K562 (cell line): ENCODE results near the gene MAGI2. TPM values are rescaled to one million over a fixed set of nuclear protein-coding genes. Genes with fewer than 3 reads are reported as not detected.
A peak's percentile ranks its signal among the peaks of the same experiment; 100 is the strongest.

ENCODE experiments used
- ATAC-seq: fragments of 200-7000 bp; cut with Tn5 transposase; 3 replicates; pipeline ENCODE4 v1.9.1; 2020; ENCODE audit warnings: moderate library complexity
- BruUV-seq: library from RNA; stranded (reverse); fragments of 400-500 nt; replicated peaks from 2 replicates; lab custom pipeline; 2021; lab: Mats Ljungman, UMichigan
- CTCF ChIA-PET: fragments of 300-600 bp; formaldehyde crosslinking; extraction: SDS; loops from one replicate; lab custom pipeline; 2021; ENCODE audit warnings: low intra/inter-chr PET ratio; lab: Yijun Ruan, JAX
- POLR2A ChIA-PET: fragments of 300-600, 350-650 bp; sonication (Branson Sonifier 250); formaldehyde crosslinking; extraction: SDS; loops from one replicate; lab custom pipeline; 2021; ENCODE audit warnings: antibody characterized with exemption, inconsistent platforms; lab: Yijun Ruan, JAX
- DNase-seq, 4 experiments: peaks; one replicate each; pipeline versions ENCODE4 v3.0.0 to v3.0.0-alpha.2; 2011 to 2018; ENCODE audit warnings: low spot score in 3 of 4, mixed read lengths in 3 of 4; ENCODE audit errors: extremely low read depth in 1 of 4
- FAIRE-seq: peaks from 2 replicates; lab custom pipeline; 2011; peaks lifted over from hg19 to GRCh38; lab: Jason Lieb, UNC
- H2AFZ ChIP-seq: 2 replicates; pipeline ENCODE4 v1.6.0; 2011; ENCODE audit warnings: low read depth, low read length, control low read depth, inconsistent platforms
- H3K27ac ChIP-seq: fragments of 200-600 bp; 3 replicates; pipeline ENCODE4 v1.8.0; 2011; ENCODE audit warnings: low read depth, mild to moderate bottlenecking, control low read depth, inconsistent platforms, low read length, moderate library complexity, mixed read lengths; ENCODE audit errors: extremely low read depth
- H3K27me3 ChIP-seq, 2 experiments: fragments of 300-600 bp in 1 of 2; 2 replicates in 1 of 2; 3 replicates in 1 of 2; pipeline versions ENCODE4 v1.6.0 to v1.8.0; 2011; ENCODE audit warnings: inconsistent platforms in 2 of 2, low read length in 2 of 2, mild to moderate bottlenecking in 1 of 2, mixed read lengths in 1 of 2, moderate library complexity in 1 of 2; ENCODE audit not compliant: control insufficient read depth in 2 of 2, insufficient read depth in 2 of 2
- H3K36me3 ChIP-seq: fragments of 300-600 bp; 3 replicates; pipeline ENCODE4 v1.8.0; 2011; ENCODE audit warnings: mild to moderate bottlenecking, low read length, inconsistent platforms; ENCODE audit not compliant: control insufficient read depth, insufficient read depth
- H3K4me1 ChIP-seq, 2 experiments: fragments of 200-600 bp in 1 of 2; replicated peaks in 1 of 2; 2 replicates in 1 of 2; 3 replicates in 1 of 2; pipeline versions ENCODE4 v1.5.1 to v1.8.0; 2011; ENCODE audit warnings: inconsistent platforms in 2 of 2, low read length in 2 of 2, mild to moderate bottlenecking in 1 of 2, mixed read lengths in 1 of 2, moderate library complexity in 1 of 2; ENCODE audit not compliant: control insufficient read depth in 2 of 2, insufficient read depth in 2 of 2
- H3K4me2 ChIP-seq: 2 replicates; pipeline ENCODE4 v1.6.1; 2011; ENCODE audit warnings: low read length, control low read depth, inconsistent platforms, mixed read lengths; ENCODE audit not compliant: insufficient read depth
- H3K4me3 ChIP-seq: fragments of 200-600 bp; sonication (generic), shearing (Covaris generic); 2 replicates; pipeline ENCODE4 v1.5.1; 2016; ENCODE audit warnings: control low read depth, inconsistent platforms
- H3K79me2 ChIP-seq: fragments of 200-600 bp; 3 replicates; pipeline ENCODE4 v1.8.0; 2011; ENCODE audit warnings: low read length, inconsistent platforms; ENCODE audit not compliant: control insufficient read depth, insufficient read depth
- H3K9ac ChIP-seq, 2 experiments: 2 replicates each; pipeline versions ENCODE4 v1.6.0 to v1.6.1; 2011; ENCODE audit warnings: low read depth in 2 of 2, low read length in 2 of 2, control low read depth in 1 of 2, inconsistent platforms in 1 of 2, mild to moderate bottlenecking in 1 of 2, mixed read lengths in 1 of 2; ENCODE audit not compliant: insufficient read depth in 1 of 2
- H3K9me1 ChIP-seq: one replicate; pipeline ENCODE4 v1.6.0; 2011; ENCODE audit warnings: inconsistent platforms, mild to moderate bottlenecking, low read length, moderate library complexity; ENCODE audit not compliant: control insufficient read depth, insufficient read depth
- H3K9me3 ChIP-seq: replicated peaks from 2 replicates; pipeline ENCODE4 v1.5.1; 2011; ENCODE audit warnings: low read depth, low read length, inconsistent platforms; ENCODE audit not compliant: control insufficient read depth, insufficient read depth
- H4K20me1 ChIP-seq: replicated peaks from 2 replicates; pipeline ENCODE4 v1.6.1; 2011; ENCODE audit warnings: low read length, inconsistent platforms, mixed read lengths; ENCODE audit not compliant: control insufficient read depth, insufficient read depth
- CBX8 ChIP-seq: fragments of 200-600 bp; sonication (generic); IDR thresholded peaks from 2 replicates; pipeline ENCODE4 v1.6.1; 2012; ENCODE audit warnings: borderline replicate concordance, mixed run types, low read depth, mild to moderate bottlenecking, moderate library complexity, mixed read lengths, low read length, control low read depth, inconsistent platforms; ENCODE audit not compliant: poor library complexity, severe bottlenecking; ENCODE audit errors: extremely low read depth
- KAT7 ChIP-seq: sonication (generic); formaldehyde crosslinking; IDR thresholded peaks from 2 replicates; pipeline ENCODE4 v1.8.0; 2022; ENCODE audit warnings: missing genetic modification reagents, mild to moderate bottlenecking, borderline replicate concordance
- POLR3G ChIP-seq: IDR thresholded peaks from 2 replicates; pipeline ENCODE4 v1.6.1; 2011; ENCODE audit not compliant: insufficient read length, insufficient replicate concordance; ENCODE audit errors: extremely low read depth
- SAFB2 ChIP-seq: fragments of 200-400 bp; formaldehyde crosslinking; IDR thresholded peaks from 2 replicates; pipeline ENCODE4 v1.6.1; 2018; ENCODE audit warnings: borderline replicate concordance, low read length, low read depth, moderate library complexity; ENCODE audit not compliant: severe bottlenecking
- SMARCC2 ChIP-seq: fragments of 450-650 bp; IDR thresholded peaks from 2 replicates; pipeline ENCODE4 v1.6.1; 2017; ENCODE audit warnings: antibody characterized with exemption, moderate library complexity, mild to moderate bottlenecking, low read depth
- SNIP1 ChIP-seq: fragments of 450-650 bp; IDR thresholded peaks from 2 replicates; pipeline ENCODE4 v1.7.1; 2017; ENCODE audit warnings: low read depth, mild to moderate bottlenecking
- SRSF1 ChIP-seq: fragments of 200-400 bp; formaldehyde crosslinking; IDR thresholded peaks from 2 replicates; pipeline ENCODE4 v1.6.1; 2017; ENCODE audit warnings: mild to moderate bottlenecking, low read depth, low read length, moderate library complexity
- TAF15 ChIP-seq: fragments of 200-400 bp; formaldehyde crosslinking; IDR thresholded peaks from 2 replicates; pipeline ENCODE4 v1.6.1; 2017; ENCODE audit warnings: mild to moderate bottlenecking, low read depth, low read length, moderate library complexity
- TAF9B ChIP-seq: fragments of 450-650 bp; IDR thresholded peaks from 2 replicates; pipeline ENCODE4 v1.6.1; 2018; ENCODE audit warnings: mild to moderate bottlenecking; ENCODE audit not compliant: partially characterized antibody
- ZNF707 ChIP-seq: fragments of 250-450 bp; sonication (Bioruptor Pico); conservative IDR thresholded peaks from 2 replicates; pipeline ENCODE4 v1.8.0; 2022; ENCODE audit warnings: inconsistent platforms, mild to moderate bottlenecking, moderate library complexity
- WGBS: fragments of 100-300 bp; shearing (Covaris generic); methylation state at CpG from one replicate; pipeline ENCODE4 v1.1.6; 2016; ENCODE audit warnings: low coverage, mixed read lengths; ENCODE audit not compliant: insufficient coverage; ENCODE audit errors: missing lambda C conversion rate; 5-methylcytosine and 5-hydroxymethylcytosine counted together
- in situ Hi-C: fragments of 300-500 bp; cut with MboI; formaldehyde crosslinking; loops from 4 replicates; pipeline ENCODE4 v1.15.0; 2018; ENCODE audit warnings: inconsistent platforms, mixed read lengths
- intact Hi-C: fragments of 100-400 bp; cut with micrococcal nuclease; formaldehyde crosslinking; loops from 2 replicates; pipeline ENCODE4 v1.14.2; 2022
- polyA plus RNA-seq, 8 experiments: library from polyadenylated mRNA; depleted of rRNA in 4 of 8; stranded (reverse) in 5 of 8; unstranded in 3 of 8; fragments of >200 nt; fragmentation: Nextera tagmentation in 2 of 8; fragmentation: Illumina TruSeq in 1 of 8; extraction: Ambion mirVana in 2 of 8; extraction: Trizol in 1 of 8; gene quantifications; 2 replicates each; pipeline versions ENCODE4 v1.2.1 to v1.2.3, GENCODE V29; 2011 to 2014; ENCODE audit warnings: inconsistent platforms in 1 of 8, missing spikeins in 1 of 8
- total RNA-seq, 7 experiments: library from RNA; depleted of rRNA in 6 of 7; stranded (reverse); fragments of >200 nt in 6 of 7; fragmentation: Illumina TruSeq in 2 of 7; extraction: Trizol in 2 of 7; gene quantifications; 2 replicates each; pipeline versions ENCODE4 v1.2.1 to v1.2.3, GENCODE V29; 2011 to 2021; ENCODE audit warnings: low replicate concordance in 1 of 7
- TF ChIP-seq, protein P1 (sequence below): fragments of 250-450 bp; sonication (Bioruptor Pico); IDR thresholded peaks from 2 replicates; pipeline ENCODE4 v1.9.0; 2021; ENCODE audit warnings: mild to moderate bottlenecking
- TF ChIP-seq, protein P2 (sequence below), 3 experiments: IDR thresholded peaks in 2 of 3; conservative IDR thresholded peaks in 1 of 3; 2 replicates each; pipeline ENCODE4 v1.5.1; 2011 to 2012; ENCODE audit warnings: low read length in 3 of 3, mild to moderate bottlenecking in 3 of 3, control low read depth in 2 of 3, improper control_type of control experiment in 1 of 3, inconsistent platforms in 1 of 3, low read depth in 1 of 3, mixed read lengths in 1 of 3, moderate library complexity in 1 of 3; ENCODE audit not compliant: insufficient read depth in 2 of 3

MAGI2 gene
- total and polyA plus RNA-seq, 9 of the 15 experiments (the other 6 are each of a cell fraction or from before 2014, with no cell fraction given): 0.27 to 1.4 (median 0.70) TPM

DNA sequence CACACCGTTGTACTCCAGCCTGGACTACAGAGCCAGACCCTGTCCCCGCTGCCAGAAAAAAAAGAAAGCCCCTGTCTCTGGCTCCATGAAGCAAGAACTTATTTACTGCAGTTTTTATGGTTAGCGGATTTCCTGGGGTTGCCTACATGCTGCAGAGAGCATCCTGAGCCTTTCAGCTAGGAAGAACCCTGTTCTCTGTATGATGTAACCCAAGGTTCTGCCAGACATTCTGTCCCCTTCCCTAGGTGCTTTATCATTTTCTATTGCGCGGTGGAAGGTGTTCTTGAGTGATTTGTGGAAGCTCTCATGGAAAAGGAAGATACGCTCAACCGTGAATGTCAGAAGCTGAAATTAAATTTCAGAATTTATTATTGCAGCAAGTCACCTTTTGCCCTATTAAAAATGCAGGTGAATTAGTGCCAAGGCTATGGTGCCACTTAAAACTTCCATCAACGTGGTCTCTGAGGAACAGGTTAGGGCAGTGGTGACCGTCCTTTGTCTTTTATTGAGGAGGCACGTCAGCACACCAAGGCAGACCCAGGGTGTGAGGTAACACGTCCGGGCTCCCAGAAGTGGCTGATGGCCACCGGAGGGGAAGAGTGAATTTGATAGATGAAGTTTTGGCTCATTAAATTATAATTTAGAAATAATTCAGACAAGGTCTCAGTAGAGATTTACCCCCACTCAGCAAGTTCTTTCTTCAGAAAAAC is 1381.8 kb downstream of the MAGI2 start:
- Histone ChIP-seq H3K27me3 (peaks cover 5 to 18% of the 10 kb centered on the region in 2 experiments; a peak in 3 of 5 replicates), H3K36me3 (no peaks in the 10 kb centered on the region), H4K20me1 (no peaks in the 10 kb centered on the region), H3K4me3 (no peak overlapping the region), H3K4me1 (peaks cover 0 to 4% of the 10 kb centered on the region in 2 experiments; a peak in 2 of 5 replicates), H2AFZ (no peak overlapping the region), H3K9ac (no peak overlapping the region), H3K9me1 (no peaks in the 10 kb centered on the region), H3K9me3 (no peaks in the 10 kb centered on the region), H3K27ac (no peak overlapping the region), H3K4me2 (no peak overlapping the region), H3K79me2 (no peaks in the 10 kb centered on the region)
- BruUV-seq: no TSS peak
- no peak for DNase-seq
- WGBS: 0% methylated on average over 13 of the region's 13 CpGs
- ATAC-seq: no peak
- in situ Hi-C loops: no loop called here
- TF ChIP-seq KAT7 (CRISPR knock-in tag) (no peak), SMARCC2 (no peak), TAF15 (no peak)
- intact Hi-C loops: no loop called here
- no peak for FAIRE-seq
- POLR2A ChIA-PET: interaction anchor here (0.7 to 1.3 kb wide), 2 partner anchors 9 to 136 kb away, joined by 3 to 7 read pairs; no protein-coding TSS in a partner anchor
- CTCF ChIA-PET: no interaction called here

DNA sequence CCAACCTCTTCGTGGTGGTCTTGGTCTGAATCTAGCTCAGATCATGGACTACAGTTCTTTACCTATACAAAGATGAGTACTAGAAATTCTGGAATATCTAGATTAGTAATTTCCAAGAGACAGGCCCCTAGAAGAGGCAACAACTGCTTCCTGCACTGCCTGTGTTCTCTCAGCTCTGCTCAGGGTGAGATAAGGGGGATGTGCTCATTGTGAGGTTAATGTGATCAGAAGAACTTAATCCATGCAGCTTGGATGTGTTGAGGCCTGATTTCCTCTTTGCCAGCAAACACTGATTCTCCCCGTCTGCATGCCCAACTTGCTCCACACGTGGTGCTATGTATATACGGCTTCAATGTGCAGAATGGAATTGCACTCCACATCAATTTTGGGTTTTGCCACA is 1386.9 kb downstream of the MAGI2 start:
- H3K9me3 ChIP-seq: no peaks in the 10 kb centered on the region
- no peak for DNase-seq
- no peaks in the 10 kb centered on the region for H4K20me1 ChIP-seq
- H3K27ac ChIP-seq: no peak overlapping the region
- no peak overlapping the region for H2AFZ ChIP-seq
- BruUV-seq: no TSS peak
- 3% methylated on average over 4 of the region's 4 CpGs for WGBS
- intact Hi-C loops (no loop called here), in situ Hi-C loops (no loop called here)
- H3K9me1 ChIP-seq: no peaks in the 10 kb centered on the region
- no peaks in the 10 kb centered on the region for H3K4me1 ChIP-seq
- no peaks in the 10 kb centered on the region for H3K36me3 ChIP-seq
- no peak overlapping the region for H3K4me2 ChIP-seq
- ChIA-PET POLR2A (interaction anchor here (1.5 kb wide), 2 partner anchors 17 to 371 kb away, joined by 3 to 4 read pairs; partner anchors contain the start of gene RSBN1L), CTCF (no interaction called here)
- H3K9ac ChIP-seq: no peak overlapping the region
- FAIRE-seq: peak; percentile 6
- H3K4me3 ChIP-seq: no peak overlapping the region
- H3K79me2 ChIP-seq: no peaks in the 10 kb centered on the region
- peak; percentile 58 for ATAC-seq
- H3K27me3 ChIP-seq: peaks cover 6 to 15% of the 10 kb centered on the region in 2 experiments; a peak in 4 of 5 replicates
- TF ChIP-seq POLR3G (no peak), SNIP1 (no peak), CBX8 (no peak), ZNF707 (CRISPR knock-in tag) (no peak), TAF9B (no peak), SRSF1 (no peak), SAFB2 (no peak)
- TF ChIP-seq, protein P1, sequence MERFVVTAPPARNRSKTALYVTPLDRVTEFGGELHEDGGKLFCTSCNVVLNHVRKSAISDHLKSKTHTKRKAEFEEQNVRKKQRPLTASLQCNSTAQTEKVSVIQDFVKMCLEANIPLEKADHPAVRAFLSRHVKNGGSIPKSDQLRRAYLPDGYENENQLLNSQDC: no peak
- TF ChIP-seq, protein P2, sequence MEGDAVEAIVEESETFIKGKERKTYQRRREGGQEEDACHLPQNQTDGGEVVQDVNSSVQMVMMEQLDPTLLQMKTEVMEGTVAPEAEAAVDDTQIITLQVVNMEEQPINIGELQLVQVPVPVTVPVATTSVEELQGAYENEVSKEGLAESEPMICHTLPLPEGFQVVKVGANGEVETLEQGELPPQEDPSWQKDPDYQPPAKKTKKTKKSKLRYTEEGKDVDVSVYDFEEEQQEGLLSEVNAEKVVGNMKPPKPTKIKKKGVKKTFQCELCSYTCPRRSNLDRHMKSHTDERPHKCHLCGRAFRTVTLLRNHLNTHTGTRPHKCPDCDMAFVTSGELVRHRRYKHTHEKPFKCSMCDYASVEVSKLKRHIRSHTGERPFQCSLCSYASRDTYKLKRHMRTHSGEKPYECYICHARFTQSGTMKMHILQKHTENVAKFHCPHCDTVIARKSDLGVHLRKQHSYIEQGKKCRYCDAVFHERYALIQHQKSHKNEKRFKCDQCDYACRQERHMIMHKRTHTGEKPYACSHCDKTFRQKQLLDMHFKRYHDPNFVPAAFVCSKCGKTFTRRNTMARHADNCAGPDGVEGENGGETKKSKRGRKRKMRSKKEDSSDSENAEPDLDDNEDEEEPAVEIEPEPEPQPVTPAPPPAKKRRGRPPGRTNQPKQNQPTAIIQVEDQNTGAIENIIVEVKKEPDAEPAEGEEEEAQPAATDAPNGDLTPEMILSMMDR (IDR thresholded peaks at IDR 0.05 in 2 of 3, conservative IDR thresholded peaks at IDR 0.05 in 1 of 3; ENCODE audit: insufficient read depth in 2 of 3, low read depth in 1 of 3, low read length in 3 of 3): peak in 1 of 3 experiments; percentile 10; a peak in 1 of 6 replicates
